ENCODE measurements around the gene CELF5. TPM values are rescaled to one million over a fixed set of nuclear protein-coding genes. Genes with fewer than 3 reads are reported as not detected.

The CELF5 gene
- total RNA-seq, 2 experiments from 2014 or later: 0.06 to 0.20 TPM

- ChIA-PET CTCF (interaction anchor here (0.7 kb wide), 1 partner anchor 973 kb away, joined by 3 read pairs; no protein-coding TSS in a partner anchor), POLR2A (interaction anchor here (0.5 kb wide), 1 partner anchor 9 kb away, joined by 10 read pairs; no protein-coding TSS in a partner anchor)
- Mint-ChIP-seq H3K36me3 (ENCODE audit: low read depth) (no peaks in the 10 kb centered on the region), H3K27me3 (no peaks in the 10 kb centered on the region), H3K9me3 (peaks cover 6% of the 10 kb centered on the region), H3K4me1 (no peaks in the 10 kb centered on the region), H3K27ac (no peak overlapping the region), H3K4me3 (no peak overlapping the region)
- no peak for DNase-seq
These were observed 24.4 kb downstream of the CELF5 start for GRCh38 chr19:3248728-3249326.

GRCh38 chr19:3249408-3249807, 24.9 kb downstream of the CELF5 start:
- DNase-seq: no peak
- no peak overlapping the region for H3K4me3 Mint-ChIP-seq
- ChIA-PET CTCF (interaction anchor here (0.7 kb wide), 1 partner anchor 973 kb away, joined by 3 read pairs; no protein-coding TSS in a partner anchor), POLR2A (no interaction called here)
- no peak overlapping the region for H3K27ac Mint-ChIP-seq
- no peaks in the 10 kb centered on the region for H3K4me1 Mint-ChIP-seq
- H3K27me3 Mint-ChIP-seq: no peaks in the 10 kb centered on the region
- peaks cover 8% of the 10 kb centered on the region for H3K9me3 Mint-ChIP-seq
- no peaks in the 10 kb centered on the region for H3K36me3 Mint-ChIP-seq (ENCODE audit: low read depth)

GRCh38 chr19:3250675-3251074, 26.2 kb downstream of the CELF5 start:
- POLR2A ChIA-PET: no interaction called here
- H3K36me3 Mint-ChIP-seq (ENCODE audit: low read depth): no peaks in the 10 kb centered on the region
- peak; percentile 35 for DNase-seq

GRCh38 chr19:3251229-3251628, 26.8 kb downstream of the CELF5 start:
- Mint-ChIP-seq H3K9me3 (peaks cover 11% of the 10 kb centered on the region), H3K27ac (no peak overlapping the region), H3K27me3 (no peaks in the 10 kb centered on the region), H3K4me3 (no peak overlapping the region), H3K4me1 (no peaks in the 10 kb centered on the region), H3K36me3 (ENCODE audit: low read depth) (no peaks in the 10 kb centered on the region)
- DNase-seq: no peak
- CTCF ChIA-PET: interaction anchor here (0.8 kb wide), 1 partner anchor 166 kb away, joined by 6 read pairs; no protein-coding TSS in a partner anchor
- POLR2A ChIA-PET: no interaction called here

More at GRCh38 chr19:3250675-3251074, 26.2 kb downstream of the CELF5 start:
- H3K27ac Mint-ChIP-seq: no peak overlapping the region
- H3K4me1 Mint-ChIP-seq: no peaks in the 10 kb centered on the region
- H3K9me3 Mint-ChIP-seq: peaks cover 11% of the 10 kb centered on the region
- H3K27me3 Mint-ChIP-seq: no peaks in the 10 kb centered on the region
- H3K4me3 Mint-ChIP-seq: no peak overlapping the region
- CTCF ChIA-PET: interaction anchor here (0.8 kb wide), 1 partner anchor 165 kb away, joined by 6 read pairs; no protein-coding TSS in a partner anchor

GRCh38 chr19:3252650-3253049, 28.2 kb downstream of the CELF5 start:
- Mint-ChIP-seq H3K4me1 (no peaks in the 10 kb centered on the region), H3K4me3 (no peak overlapping the region), H3K9me3 (peaks cover 11% of the 10 kb centered on the region), H3K27me3 (no peaks in the 10 kb centered on the region), H3K27ac (no peak overlapping the region), H3K36me3 (ENCODE audit: low read depth) (no peaks in the 10 kb centered on the region)
- no peak for DNase-seq
- ChIA-PET POLR2A (no interaction called here), CTCF (interaction anchor here (1.3 kb wide), 1 partner anchor 23 kb away, joined by 3 read pairs; no protein-coding TSS in a partner anchor)

GRCh38 chr19:3253270-3253669, 28.8 kb downstream of the CELF5 start:
- CTCF ChIA-PET: interaction anchor here (1.3 kb wide), 1 partner anchor 23 kb away, joined by 3 read pairs; no protein-coding TSS in a partner anchor
- H3K36me3 Mint-ChIP-seq (ENCODE audit: low read depth): no peaks in the 10 kb centered on the region
- no peaks in the 10 kb centered on the region for H3K27me3 Mint-ChIP-seq
- DNase-seq: no peak
- POLR2A ChIA-PET: no interaction called here
- H3K4me3 Mint-ChIP-seq: no peak overlapping the region
- H3K4me1 Mint-ChIP-seq: no peaks in the 10 kb centered on the region
- no peak overlapping the region for H3K27ac Mint-ChIP-seq
- peaks cover 11% of the 10 kb centered on the region for H3K9me3 Mint-ChIP-seq

- Mint-ChIP-seq H3K4me1 (no peaks in the 10 kb centered on the region), H3K9me3 (peaks cover 11% of the 10 kb centered on the region), H3K4me3 (no peak overlapping the region), H3K27me3 (no peaks in the 10 kb centered on the region), H3K36me3 (ENCODE audit: low read depth) (no peaks in the 10 kb centered on the region), H3K27ac (no peak overlapping the region)
- CTCF ChIA-PET: no interaction called here
- DNase-seq: no peak
- POLR2A ChIA-PET: no interaction called here
These were observed 30.1 kb downstream of the CELF5 start for GRCh38 chr19:3254520-3254919.

- H3K4me1 Mint-ChIP-seq: no peaks in the 10 kb centered on the region
- H3K27ac Mint-ChIP-seq: no peak overlapping the region
- H3K4me3 Mint-ChIP-seq: no peak overlapping the region
- no peaks in the 10 kb centered on the region for H3K27me3 Mint-ChIP-seq
- no peak for DNase-seq
- H3K9me3 Mint-ChIP-seq: peaks cover 8% of the 10 kb centered on the region
- CTCF ChIA-PET: no interaction called here
- no peaks in the 10 kb centered on the region for H3K36me3 Mint-ChIP-seq (ENCODE audit: low read depth)
- POLR2A ChIA-PET: no interaction called here
These were observed 32.6 kb downstream of the CELF5 start for GRCh38 chr19:3257071-3257470.

GRCh38 chr19:3262362-3262761, 37.9 kb downstream of the CELF5 start:
- no peaks in the 10 kb centered on the region for H3K9me3 Mint-ChIP-seq
- no peaks in the 10 kb centered on the region for H3K4me1 Mint-ChIP-seq
- H3K27ac Mint-ChIP-seq: no peak overlapping the region
- POLR2A ChIA-PET: no interaction called here
- H3K36me3 Mint-ChIP-seq (ENCODE audit: low read depth): no peaks in the 10 kb centered on the region
- no peak overlapping the region for H3K4me3 Mint-ChIP-seq
- DNase-seq: no peak
- no peaks in the 10 kb centered on the region for H3K27me3 Mint-ChIP-seq
- CTCF ChIA-PET: interaction anchor here (0.6 kb wide), 1 partner anchor 180 kb away, joined by 4 read pairs; no protein-coding TSS in a partner anchor

GRCh38 chr19:3263866-3264265, 39.4 kb downstream of the CELF5 start:
- no peak for DNase-seq
- no peaks in the 10 kb centered on the region for H3K36me3 Mint-ChIP-seq (ENCODE audit: low read depth)
- POLR2A ChIA-PET: no interaction called here
- no peak overlapping the region for H3K27ac Mint-ChIP-seq
- H3K27me3 Mint-ChIP-seq: peaks cover 6% of the 10 kb centered on the region
- CTCF ChIA-PET: no interaction called here
- no peaks in the 10 kb centered on the region for H3K9me3 Mint-ChIP-seq
- H3K4me1 Mint-ChIP-seq: no peaks in the 10 kb centered on the region
- no peak overlapping the region for H3K4me3 Mint-ChIP-seq

- H3K4me3 Mint-ChIP-seq: no peak overlapping the region
- H3K9me3 Mint-ChIP-seq: no peaks in the 10 kb centered on the region
- no peak overlapping the region for H3K27ac Mint-ChIP-seq
- DNase-seq: no peak
- H3K4me1 Mint-ChIP-seq: no peaks in the 10 kb centered on the region
- ChIA-PET POLR2A (no interaction called here), CTCF (interaction anchor here (0.9 kb wide), 1 partner anchor 10 kb away, joined by 3 read pairs; no protein-coding TSS in a partner anchor)
- H3K27me3 Mint-ChIP-seq: peaks cover 16% of the 10 kb centered on the region
- no peaks in the 10 kb centered on the region for H3K36me3 Mint-ChIP-seq (ENCODE audit: low read depth)
These were observed 41.0 kb downstream of the CELF5 start for GRCh38 chr19:3265432-3265831.

GRCh38 chr19:3266092-3266693, 41.7 kb downstream of the CELF5 start:
- Mint-ChIP-seq H3K4me1 (no peaks in the 10 kb centered on the region), H3K4me3 (no peak overlapping the region), H3K36me3 (ENCODE audit: low read depth) (no peaks in the 10 kb centered on the region), H3K9me3 (no peaks in the 10 kb centered on the region), H3K27ac (no peak overlapping the region), H3K27me3 (peaks cover 17% of the 10 kb centered on the region)
- CTCF ChIA-PET: no interaction called here
- DNase-seq: no peak
- POLR2A ChIA-PET: no interaction called here

- Mint-ChIP-seq H3K4me1 (no peaks in the 10 kb centered on the region), H3K4me3 (no peak overlapping the region), H3K27me3 (peaks cover 24% of the 10 kb centered on the region), H3K36me3 (ENCODE audit: low read depth) (no peaks in the 10 kb centered on the region), H3K9me3 (no peaks in the 10 kb centered on the region), H3K27ac (no peak overlapping the region)
- no peak for DNase-seq
- POLR2A ChIA-PET: no interaction called here
- CTCF ChIA-PET: no interaction called here
These were observed 42.5 kb downstream of the CELF5 start for GRCh38 chr19:3266792-3267514.

All from activated CD4-positive, alpha-beta T cell treated with anti-CD3 and anti-CD28 coated beads, Interleukin-2, amount 10 ng/mL, durations not matched to agents 7 days and 5 days (primary cell).